Measurements from ENCODE around the gene PRRT1.

DNA sequence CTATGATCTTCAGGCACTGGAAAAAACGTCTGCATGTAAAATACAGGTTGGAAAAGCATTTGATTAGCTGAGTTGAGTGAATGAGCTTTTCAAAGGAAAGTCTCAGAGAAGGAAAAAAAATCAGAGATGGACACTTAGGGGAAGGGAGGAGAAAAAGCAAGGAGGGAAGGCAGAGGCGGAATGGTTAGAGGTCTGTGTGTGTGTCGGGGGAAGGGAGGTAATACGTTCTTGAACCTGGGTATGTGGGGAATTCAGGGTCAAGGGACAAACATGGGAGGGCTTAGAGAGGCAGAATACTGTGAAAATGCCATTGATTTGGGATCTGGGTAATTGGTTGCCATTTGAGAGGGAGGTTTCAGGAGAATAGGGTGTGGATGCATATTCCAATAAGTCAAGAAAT lies 5.1 kb downstream of the PRRT1 start:
- TF ChIP-seq, protein P1, sequence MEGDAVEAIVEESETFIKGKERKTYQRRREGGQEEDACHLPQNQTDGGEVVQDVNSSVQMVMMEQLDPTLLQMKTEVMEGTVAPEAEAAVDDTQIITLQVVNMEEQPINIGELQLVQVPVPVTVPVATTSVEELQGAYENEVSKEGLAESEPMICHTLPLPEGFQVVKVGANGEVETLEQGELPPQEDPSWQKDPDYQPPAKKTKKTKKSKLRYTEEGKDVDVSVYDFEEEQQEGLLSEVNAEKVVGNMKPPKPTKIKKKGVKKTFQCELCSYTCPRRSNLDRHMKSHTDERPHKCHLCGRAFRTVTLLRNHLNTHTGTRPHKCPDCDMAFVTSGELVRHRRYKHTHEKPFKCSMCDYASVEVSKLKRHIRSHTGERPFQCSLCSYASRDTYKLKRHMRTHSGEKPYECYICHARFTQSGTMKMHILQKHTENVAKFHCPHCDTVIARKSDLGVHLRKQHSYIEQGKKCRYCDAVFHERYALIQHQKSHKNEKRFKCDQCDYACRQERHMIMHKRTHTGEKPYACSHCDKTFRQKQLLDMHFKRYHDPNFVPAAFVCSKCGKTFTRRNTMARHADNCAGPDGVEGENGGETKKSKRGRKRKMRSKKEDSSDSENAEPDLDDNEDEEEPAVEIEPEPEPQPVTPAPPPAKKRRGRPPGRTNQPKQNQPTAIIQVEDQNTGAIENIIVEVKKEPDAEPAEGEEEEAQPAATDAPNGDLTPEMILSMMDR (IDR thresholded peaks at IDR 0.05), result no peak
- no peak for TF ChIP-seq POLR2A (IDR thresholded peaks at IDR 0.05)
- TF ChIP-seq EP300 (IDR thresholded peaks at IDR 0.05), result no peak
- TF ChIP-seq POLR2AphosphoS5 (IDR thresholded peaks at IDR 0.05), result no peak

Measured in upper lobe of left lung (tissue), 4 donors.